Astrocyte of the cerebellum (primary cell): ENCODE measurements around the gene MSI2.

Experiments
- DNase-seq: peaks from one replicate; pipeline ENCODE4 v3.0.0-alpha.2; 2011; ENCODE audit warnings: low read depth
- H3K4me3 ChIP-seq: 2 replicates; pipeline ENCODE4 v1.5.1; 2011; ENCODE audit warnings: mild to moderate bottlenecking, low read depth, low read length, moderate library complexity
- in situ Hi-C: cut with HindIII; loops from 2 replicates; pipeline ENCODE4 v1.10.0; 2017; ENCODE audit warnings: low sequenced_read_pairs
- TF ChIP-seq, protein P1 (sequence below): IDR thresholded peaks from 2 replicates; pipeline ENCODE4 v1.5.1; 2012; ENCODE audit warnings: low read length, low read depth, moderate library complexity, mild to moderate bottlenecking; ENCODE audit errors: missing control alignments

MSI2 gene

DNA sequence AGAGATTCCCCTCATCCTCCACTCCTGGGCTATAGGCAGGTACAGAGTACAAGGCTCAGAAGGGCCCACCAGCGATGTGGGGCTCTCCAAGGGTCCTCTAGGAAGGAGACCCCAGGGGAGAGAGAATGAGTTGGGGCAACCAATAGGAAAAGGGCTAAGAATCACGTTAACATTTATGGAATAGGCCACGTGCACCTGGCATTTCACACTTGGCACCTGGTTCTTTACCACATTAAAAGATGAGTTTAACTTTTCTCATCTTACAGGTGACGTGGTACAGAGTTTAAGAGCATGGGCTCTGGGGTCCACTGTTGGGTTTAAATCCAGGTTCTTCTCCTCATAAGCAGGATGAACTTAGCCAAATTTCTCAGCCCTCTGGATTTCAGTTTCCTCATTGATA, 245.7 kb downstream of the MSI2 start:
- TF ChIP-seq, protein P1, sequence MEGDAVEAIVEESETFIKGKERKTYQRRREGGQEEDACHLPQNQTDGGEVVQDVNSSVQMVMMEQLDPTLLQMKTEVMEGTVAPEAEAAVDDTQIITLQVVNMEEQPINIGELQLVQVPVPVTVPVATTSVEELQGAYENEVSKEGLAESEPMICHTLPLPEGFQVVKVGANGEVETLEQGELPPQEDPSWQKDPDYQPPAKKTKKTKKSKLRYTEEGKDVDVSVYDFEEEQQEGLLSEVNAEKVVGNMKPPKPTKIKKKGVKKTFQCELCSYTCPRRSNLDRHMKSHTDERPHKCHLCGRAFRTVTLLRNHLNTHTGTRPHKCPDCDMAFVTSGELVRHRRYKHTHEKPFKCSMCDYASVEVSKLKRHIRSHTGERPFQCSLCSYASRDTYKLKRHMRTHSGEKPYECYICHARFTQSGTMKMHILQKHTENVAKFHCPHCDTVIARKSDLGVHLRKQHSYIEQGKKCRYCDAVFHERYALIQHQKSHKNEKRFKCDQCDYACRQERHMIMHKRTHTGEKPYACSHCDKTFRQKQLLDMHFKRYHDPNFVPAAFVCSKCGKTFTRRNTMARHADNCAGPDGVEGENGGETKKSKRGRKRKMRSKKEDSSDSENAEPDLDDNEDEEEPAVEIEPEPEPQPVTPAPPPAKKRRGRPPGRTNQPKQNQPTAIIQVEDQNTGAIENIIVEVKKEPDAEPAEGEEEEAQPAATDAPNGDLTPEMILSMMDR: no peak
- no peak overlapping the region for H3K4me3 ChIP-seq
- in situ Hi-C loops: no loop called here

DNA sequence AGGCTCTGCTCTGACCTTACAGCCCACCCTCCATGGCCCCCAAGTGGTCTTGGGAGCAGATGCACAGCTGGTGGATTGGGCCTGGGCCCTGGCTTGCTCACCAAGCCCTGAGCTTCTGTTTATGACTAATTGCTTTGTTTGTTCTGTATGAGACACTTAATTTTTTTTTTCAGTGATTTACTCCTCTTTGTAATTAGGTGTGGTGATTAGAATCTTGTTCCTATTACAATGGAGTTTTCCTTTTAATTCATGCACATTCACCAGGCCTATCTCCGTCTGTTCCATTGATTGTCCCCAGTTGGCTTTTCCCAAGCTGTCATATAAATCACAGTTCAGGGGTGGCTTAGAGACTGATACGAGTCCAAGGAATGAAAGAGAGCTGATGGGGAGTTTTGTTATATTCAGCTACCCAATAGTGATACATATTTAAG, 246.5 kb downstream of the MSI2 start:
- TF ChIP-seq, protein P1: no peak
- DNase-seq: no peak
- no peak overlapping the region for H3K4me3 ChIP-seq
- in situ Hi-C loops: no loop called here

More for the DNA sequence above, 245.7 kb downstream of the MSI2 start:
- DNase-seq: no peak

GRCh38 chr17:57504208-57504607, 247.9 kb downstream of the MSI2 start:
- in situ Hi-C loops: no loop called here
- TF ChIP-seq, protein P1: no peak
- no peak overlapping the region for H3K4me3 ChIP-seq
- no peak for DNase-seq

DNA sequence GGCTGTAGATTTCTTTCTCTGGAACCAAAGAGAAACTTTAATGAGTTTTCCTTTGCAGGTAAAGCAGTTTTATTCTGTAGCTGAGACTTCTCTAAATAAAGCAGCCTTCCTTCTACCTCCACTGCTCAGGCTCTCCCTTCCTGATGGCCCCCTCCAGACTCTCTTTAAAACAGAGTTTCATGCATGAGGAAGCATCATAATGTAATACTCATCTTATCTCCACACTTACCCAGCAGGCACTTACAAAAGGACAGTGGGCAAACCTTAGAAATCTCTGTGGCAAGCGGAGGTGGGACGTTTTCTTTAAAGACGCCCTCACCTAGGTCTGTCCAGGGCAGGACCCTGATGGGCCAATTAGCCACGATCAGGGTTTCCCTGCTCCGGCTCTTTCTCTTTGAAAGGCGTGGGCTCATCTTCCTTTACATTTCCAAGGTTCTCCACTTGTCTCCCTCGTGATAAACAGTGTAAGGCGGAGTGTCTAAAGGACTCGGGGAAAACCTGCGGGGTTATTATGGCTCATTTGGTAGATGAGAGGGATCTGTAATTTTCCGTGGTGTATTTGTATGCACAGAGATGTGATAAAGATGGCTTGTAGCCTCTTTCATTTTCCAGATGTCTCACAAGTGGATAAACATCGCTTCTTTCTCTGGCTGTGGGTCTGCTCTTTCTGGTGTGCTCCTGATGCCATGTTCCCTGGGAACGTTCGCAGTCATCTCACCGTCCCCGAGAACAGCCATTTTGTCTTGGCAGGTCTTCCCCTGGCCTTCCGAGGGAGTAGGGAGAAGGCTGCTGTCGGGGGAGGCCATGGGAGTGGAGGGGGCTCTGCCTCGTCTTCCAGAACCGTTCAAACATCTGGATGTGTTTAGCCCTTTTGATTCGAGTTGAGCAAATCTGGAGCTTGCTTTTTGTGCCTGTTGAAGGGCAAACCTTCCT, 249.8 kb downstream of the MSI2 start:
- in situ Hi-C loops: no loop called here
- no peak overlapping the region for H3K4me3 ChIP-seq

GRCh38 chr17:57506774-57507127, 250.4 kb downstream of the MSI2 start:
- no peak for DNase-seq
- in situ Hi-C loops: no loop called here
- no peak overlapping the region for H3K4me3 ChIP-seq
- TF ChIP-seq, protein P1: no peak

More for the DNA sequence above, 249.8 kb downstream of the MSI2 start:
- no peak for DNase-seq
- TF ChIP-seq, protein P1: no peak

DNA sequence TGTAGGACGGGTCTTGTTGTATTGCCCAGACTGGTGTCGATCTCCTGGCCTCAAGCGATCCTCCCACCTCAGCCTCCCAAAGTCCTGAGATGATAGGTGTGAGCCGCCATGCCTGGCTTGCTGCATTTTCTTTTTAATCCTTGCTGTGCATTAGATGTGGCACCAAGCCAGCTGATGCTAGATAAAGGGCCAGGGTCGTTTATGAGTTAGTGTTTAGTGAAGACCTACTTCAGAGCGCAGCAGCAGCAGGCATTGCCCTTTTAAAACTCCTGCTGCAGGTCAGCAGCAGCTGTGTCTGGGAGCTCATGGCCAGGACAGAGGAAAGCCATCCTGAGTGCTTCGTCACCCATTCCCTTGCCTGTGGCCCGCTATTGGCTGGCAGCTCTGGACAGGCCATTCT, 251.5 kb downstream of the MSI2 start:
- TF ChIP-seq, protein P1: no peak
- no peak for DNase-seq
- in situ Hi-C loops: no loop called here
- H3K4me3 ChIP-seq: no peak overlapping the region
